ENCODE measurements around the gene BEST4. TPM values are rescaled to one million over a fixed set of nuclear protein-coding genes. Genes with fewer than 3 reads are reported as not detected.

Gene BEST4
- total RNA-seq, 1 experiment from 2014 or later, result 0.15 TPM

DNA sequence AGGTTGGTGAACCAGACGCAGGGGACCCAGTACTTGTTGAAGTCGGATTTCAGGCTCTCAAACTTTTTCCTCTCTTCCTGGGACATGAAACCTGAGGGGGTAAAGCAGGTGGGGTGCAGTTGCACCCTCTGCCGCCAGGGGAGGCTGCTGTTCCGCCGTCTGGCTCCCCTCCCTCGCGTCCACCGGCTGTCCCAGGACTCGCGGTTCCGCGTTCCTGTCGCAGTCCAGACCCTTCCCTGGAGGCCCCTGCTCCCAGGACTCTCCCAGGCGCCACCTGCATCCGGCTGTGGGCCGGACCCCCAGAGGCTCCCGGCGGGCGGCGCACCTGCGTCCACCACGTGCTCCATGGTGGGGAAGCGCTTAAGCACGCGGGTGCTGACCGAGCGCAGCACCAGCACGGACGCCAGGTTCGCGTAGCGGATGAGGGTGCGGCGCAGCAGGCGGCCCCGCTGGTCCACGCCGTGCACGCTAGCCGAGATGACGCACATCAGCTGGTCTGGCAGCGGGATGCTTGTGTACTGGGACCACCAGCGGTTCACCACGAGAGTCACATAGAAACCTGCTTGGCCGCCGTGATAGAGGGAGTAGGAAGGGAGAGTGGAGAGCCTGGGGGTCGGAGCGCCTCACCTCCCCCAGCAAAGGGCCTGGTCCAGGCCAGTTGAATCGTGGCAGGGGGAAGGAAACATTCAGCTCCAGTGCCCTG is 1.7 kb downstream of the BEST4 start:
- H3K4me3 ChIP-seq (ENCODE audit: low read depth in 2 of 2, low read length in 2 of 2), result no peak overlapping the region
- H3K36me3 ChIP-seq (ENCODE audit: control insufficient read depth, insufficient read depth, low read length), result no peaks in the 10 kb centered on the region
- no peak for TF ChIP-seq SIN3A (IDR thresholded peaks at IDR 0.05; ENCODE audit: borderline replicate concordance, insufficient read depth, low read depth, low read length)
- TF ChIP-seq, protein P1, sequence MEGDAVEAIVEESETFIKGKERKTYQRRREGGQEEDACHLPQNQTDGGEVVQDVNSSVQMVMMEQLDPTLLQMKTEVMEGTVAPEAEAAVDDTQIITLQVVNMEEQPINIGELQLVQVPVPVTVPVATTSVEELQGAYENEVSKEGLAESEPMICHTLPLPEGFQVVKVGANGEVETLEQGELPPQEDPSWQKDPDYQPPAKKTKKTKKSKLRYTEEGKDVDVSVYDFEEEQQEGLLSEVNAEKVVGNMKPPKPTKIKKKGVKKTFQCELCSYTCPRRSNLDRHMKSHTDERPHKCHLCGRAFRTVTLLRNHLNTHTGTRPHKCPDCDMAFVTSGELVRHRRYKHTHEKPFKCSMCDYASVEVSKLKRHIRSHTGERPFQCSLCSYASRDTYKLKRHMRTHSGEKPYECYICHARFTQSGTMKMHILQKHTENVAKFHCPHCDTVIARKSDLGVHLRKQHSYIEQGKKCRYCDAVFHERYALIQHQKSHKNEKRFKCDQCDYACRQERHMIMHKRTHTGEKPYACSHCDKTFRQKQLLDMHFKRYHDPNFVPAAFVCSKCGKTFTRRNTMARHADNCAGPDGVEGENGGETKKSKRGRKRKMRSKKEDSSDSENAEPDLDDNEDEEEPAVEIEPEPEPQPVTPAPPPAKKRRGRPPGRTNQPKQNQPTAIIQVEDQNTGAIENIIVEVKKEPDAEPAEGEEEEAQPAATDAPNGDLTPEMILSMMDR (IDR thresholded peaks at IDR 0.05), result peak; percentile 90
- no peak for TF ChIP-seq TCF7L2 (IDR thresholded peaks at IDR 0.05; ENCODE audit: low read depth, low read length)
- H3K9me3 ChIP-seq (ENCODE audit: control insufficient read depth, insufficient read depth, low read depth, low read length), result no peaks in the 10 kb centered on the region
- no peak for DNase-seq (ENCODE audit: low read depth, low spot score)
- ChIA-PET POLR2A (interaction anchor here (0.6 kb wide), 1 partner anchor 55 kb away, joined by 11 read pairs; the partner anchor contains the start of gene RNU5D-1), CTCF (interaction anchor here (0.7 kb wide), 1 partner anchor 10 kb away, joined by 3 read pairs; no protein-coding TSS in a partner anchor)
- no peak overlapping the region for H3K27ac ChIP-seq (ENCODE audit: low read length)
- in situ Hi-C loops (cut with HindIII; ENCODE audit: low pct_unique_long_range_greater_than_20kb, low sequenced_read_pairs) (no loop called here), intact Hi-C loops (cut with micrococcal nuclease; ENCODE audit: unreplicated experiment) (no loop called here)
- H3K4me1 ChIP-seq (ENCODE audit: control insufficient read depth, insufficient read depth, low read length), result no peaks in the 10 kb centered on the region; the same call in 1 of the 2 replicates
- peak; percentile 29; the same call in 1 of the 2 replicates for ATAC-seq
- BruUV-seq (replicated peaks), result no TSS peak
- no peaks in the 10 kb centered on the region for H3K27me3 ChIP-seq (ENCODE audit: control insufficient read depth, insufficient read depth, low read length)

DNA sequence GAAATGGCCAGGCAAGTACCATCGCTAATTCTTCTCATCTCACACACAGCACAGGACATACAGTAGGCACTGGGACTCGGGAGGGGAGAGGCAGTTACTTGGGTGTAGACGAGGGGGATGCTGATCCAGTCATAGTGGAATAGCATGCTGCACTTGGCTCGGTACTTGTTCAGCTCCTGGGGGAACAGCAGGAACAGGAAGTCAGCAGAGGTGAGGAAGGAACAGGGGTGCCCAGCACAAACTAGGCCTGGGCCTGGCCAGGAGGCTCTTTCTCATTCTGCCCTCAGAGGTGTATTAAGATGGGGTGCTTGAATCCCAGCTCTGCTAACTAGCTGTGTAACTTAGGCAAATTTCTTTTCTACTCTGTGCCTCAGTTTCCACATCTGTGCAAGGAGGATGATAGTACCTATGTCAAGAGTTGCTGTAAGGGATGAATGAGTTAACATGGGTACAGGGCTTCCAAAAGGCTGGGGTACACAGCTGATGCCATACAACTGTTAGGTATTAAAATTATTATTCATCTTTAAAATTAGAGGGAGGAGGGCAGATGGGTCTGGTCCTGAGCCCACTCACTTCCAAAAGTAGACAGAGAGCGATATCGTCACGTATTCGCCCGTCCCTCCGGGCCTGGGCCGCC is 2.4 kb downstream of the BEST4 start:
- intact Hi-C loops (cut with micrococcal nuclease; ENCODE audit: unreplicated experiment), result no loop called here
- Histone ChIP-seq H3K36me3 (ENCODE audit: control insufficient read depth, insufficient read depth, low read length) (no peaks in the 10 kb centered on the region), H3K4me3 (ENCODE audit: low read depth in 2 of 2, low read length in 2 of 2) (no peak overlapping the region), H3K27me3 (ENCODE audit: control insufficient read depth, insufficient read depth, low read length) (no peaks in the 10 kb centered on the region), H3K9me3 (ENCODE audit: control insufficient read depth, insufficient read depth, low read depth, low read length) (no peaks in the 10 kb centered on the region), H3K4me1 (ENCODE audit: control insufficient read depth, insufficient read depth, low read length) (no peaks in the 10 kb centered on the region; the same call in 1 of the 2 replicates), H3K27ac (ENCODE audit: low read length) (no peak overlapping the region)
- ATAC-seq (no peak), DNase-seq (ENCODE audit: low read depth, low spot score) (no peak)
- no peak for TF ChIP-seq POLR2AphosphoS5 (IDR thresholded peaks at IDR 0.05; ENCODE audit: low read depth, low read length)
- in situ Hi-C loops (cut with HindIII; ENCODE audit: low pct_unique_long_range_greater_than_20kb, low sequenced_read_pairs), result no loop called here
- no TSS peak for BruUV-seq (replicated peaks)
- CTCF ChIA-PET, result no interaction called here
- POLR2A ChIA-PET, result no interaction called here

DNA sequence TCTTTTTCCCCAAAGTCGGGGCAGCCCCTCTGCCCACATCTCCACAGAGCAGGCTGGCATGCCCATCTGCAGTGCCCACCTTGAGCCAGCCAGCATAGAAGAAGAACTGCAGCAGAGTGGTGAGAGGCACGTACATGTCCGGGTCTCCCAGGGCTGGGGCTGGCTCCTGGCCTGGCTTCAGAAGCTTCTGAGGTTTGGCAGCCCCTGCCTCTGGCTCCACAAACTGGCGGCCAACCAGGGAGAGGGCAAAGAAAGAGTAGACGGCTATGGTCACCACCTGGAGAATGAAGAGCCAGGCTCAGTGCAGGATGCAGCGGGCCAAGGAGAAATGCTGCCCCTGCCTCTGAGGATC is 3.0 kb downstream of the BEST4 start:
- Histone ChIP-seq H3K4me1 (ENCODE audit: control insufficient read depth, insufficient read depth, low read length) (no peaks in the 10 kb centered on the region; the same call in 1 of the 2 replicates), H3K9me3 (ENCODE audit: control insufficient read depth, insufficient read depth, low read depth, low read length) (no peaks in the 10 kb centered on the region), H3K4me3 (ENCODE audit: low read depth in 2 of 2, low read length in 2 of 2) (no peak overlapping the region), H3K27ac (ENCODE audit: low read length) (no peak overlapping the region), H3K36me3 (ENCODE audit: control insufficient read depth, insufficient read depth, low read length) (no peaks in the 10 kb centered on the region), H3K27me3 (ENCODE audit: control insufficient read depth, insufficient read depth, low read length) (no peaks in the 10 kb centered on the region)
- ATAC-seq, result no peak
- BruUV-seq (replicated peaks), result no TSS peak
- intact Hi-C loops (cut with micrococcal nuclease; ENCODE audit: unreplicated experiment), result no loop called here
- TF ChIP-seq SIN3A (IDR thresholded peaks at IDR 0.05; ENCODE audit: borderline replicate concordance, insufficient read depth, low read depth, low read length) (no peak), TCF7L2 (IDR thresholded peaks at IDR 0.05; ENCODE audit: low read depth, low read length) (no peak), POLR2AphosphoS5 (IDR thresholded peaks at IDR 0.05; ENCODE audit: low read depth, low read length) (no peak)
- TF ChIP-seq, protein P1 (IDR thresholded peaks at IDR 0.05), result no peak
- TF ChIP-seq, protein P2, sequence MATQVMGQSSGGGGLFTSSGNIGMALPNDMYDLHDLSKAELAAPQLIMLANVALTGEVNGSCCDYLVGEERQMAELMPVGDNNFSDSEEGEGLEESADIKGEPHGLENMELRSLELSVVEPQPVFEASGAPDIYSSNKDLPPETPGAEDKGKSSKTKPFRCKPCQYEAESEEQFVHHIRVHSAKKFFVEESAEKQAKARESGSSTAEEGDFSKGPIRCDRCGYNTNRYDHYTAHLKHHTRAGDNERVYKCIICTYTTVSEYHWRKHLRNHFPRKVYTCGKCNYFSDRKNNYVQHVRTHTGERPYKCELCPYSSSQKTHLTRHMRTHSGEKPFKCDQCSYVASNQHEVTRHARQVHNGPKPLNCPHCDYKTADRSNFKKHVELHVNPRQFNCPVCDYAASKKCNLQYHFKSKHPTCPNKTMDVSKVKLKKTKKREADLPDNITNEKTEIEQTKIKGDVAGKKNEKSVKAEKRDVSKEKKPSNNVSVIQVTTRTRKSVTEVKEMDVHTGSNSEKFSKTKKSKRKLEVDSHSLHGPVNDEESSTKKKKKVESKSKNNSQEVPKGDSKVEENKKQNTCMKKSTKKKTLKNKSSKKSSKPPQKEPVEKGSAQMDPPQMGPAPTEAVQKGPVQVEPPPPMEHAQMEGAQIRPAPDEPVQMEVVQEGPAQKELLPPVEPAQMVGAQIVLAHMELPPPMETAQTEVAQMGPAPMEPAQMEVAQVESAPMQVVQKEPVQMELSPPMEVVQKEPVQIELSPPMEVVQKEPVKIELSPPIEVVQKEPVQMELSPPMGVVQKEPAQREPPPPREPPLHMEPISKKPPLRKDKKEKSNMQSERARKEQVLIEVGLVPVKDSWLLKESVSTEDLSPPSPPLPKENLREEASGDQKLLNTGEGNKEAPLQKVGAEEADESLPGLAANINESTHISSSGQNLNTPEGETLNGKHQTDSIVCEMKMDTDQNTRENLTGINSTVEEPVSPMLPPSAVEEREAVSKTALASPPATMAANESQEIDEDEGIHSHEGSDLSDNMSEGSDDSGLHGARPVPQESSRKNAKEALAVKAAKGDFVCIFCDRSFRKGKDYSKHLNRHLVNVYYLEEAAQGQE (IDR thresholded peaks at IDR 0.05; ENCODE audit: insufficient read depth in 1 of 2, low read depth in 2 of 2, low read length in 1 of 2), result no peak
- CTCF ChIA-PET, result no interaction called here
- in situ Hi-C loops (cut with HindIII; ENCODE audit: low pct_unique_long_range_greater_than_20kb, low sequenced_read_pairs), result no loop called here
- DNase-seq (ENCODE audit: low read depth, low spot score), result no peak
- POLR2A ChIA-PET, result no interaction called here
